ENCODE data around the gene PRMT7.

GRCh38 chr16:68360956-68361355, 50.1 kb downstream of the PRMT7 start:
- TF ChIP-seq EP300 (IDR thresholded peaks at IDR 0.05) (no peak), CTCF (IDR thresholded peaks at IDR 0.05) (no peak)

Data from gastroesophageal sphincter (tissue), 3 donors.